Measurements from ENCODE around the gene GNB1. TPM values are rescaled to one million over a fixed set of nuclear protein-coding genes. Genes with fewer than 3 reads are reported as not detected.

GNB1 gene
- total and polyA plus RNA-seq, 2 experiments from 2014 or later, result 134 to 175 TPM

- H3K9me3 ChIP-seq (ENCODE audit: low read depth), result no peaks in the 10 kb centered on the region
- no peaks in the 10 kb centered on the region for H3K36me3 ChIP-seq (replicated peaks; ENCODE audit: insufficient read depth, low read depth)
- H3K4me1 ChIP-seq (ENCODE audit: insufficient read depth), result peaks cover 10% of the 10 kb centered on the region
- H3K27ac ChIP-seq, result no peak overlapping the region
- no peak for DNase-seq (ENCODE audit: low spot score)
- 96% methylated on average over 21 of the region's 21 CpGs for WGBS (ENCODE audit: low lambda C conversion rate, missing lambda C conversion rate)
- no peak for TF ChIP-seq EZH2 (IDR thresholded peaks at IDR 0.05; ENCODE audit: borderline replicate concordance)
- TF ChIP-seq EZH2phosphoT487 (IDR thresholded peaks at IDR 0.05; ENCODE audit: low read depth, severe bottlenecking, unreplicated experiment), result no peak
- no peak for TF ChIP-seq CTCF (IDR thresholded peaks at IDR 0.05; ENCODE audit: poor library complexity)
- no peaks in the 10 kb centered on the region for H3K27me3 ChIP-seq
- H2AFZ ChIP-seq, result no peak overlapping the region
- no peak overlapping the region for H3K4me3 ChIP-seq
- no peaks in the 10 kb centered on the region for H4K20me1 ChIP-seq (ENCODE audit: insufficient read depth, poor library complexity, severe bottlenecking)
- H3K4me2 ChIP-seq, result no peak overlapping the region
- no peaks in the 10 kb centered on the region for H3K79me2 ChIP-seq
- H3K9me2 ChIP-seq (replicated peaks; ENCODE audit: insufficient read depth), result no peaks in the 10 kb centered on the region
Observed at GRCh38 chr1:1924849-1925248, 34.0 kb upstream of the GNB1 start.

- Histone ChIP-seq H3K4me1 (ENCODE audit: insufficient read depth) (peaks cover 10% of the 10 kb centered on the region), H3K27me3 (no peaks in the 10 kb centered on the region), H3K9me3 (ENCODE audit: low read depth) (no peaks in the 10 kb centered on the region), H4K20me1 (ENCODE audit: insufficient read depth, poor library complexity, severe bottlenecking) (no peaks in the 10 kb centered on the region), H3K4me2 (no peak overlapping the region), H3K36me3 (replicated peaks; ENCODE audit: insufficient read depth, low read depth) (no peaks in the 10 kb centered on the region), H2AFZ (no peak overlapping the region), H3K4me3 (no peak overlapping the region), H3K27ac (no peak overlapping the region), H3K9me2 (replicated peaks; ENCODE audit: insufficient read depth) (no peaks in the 10 kb centered on the region), H3K79me2 (no peaks in the 10 kb centered on the region)
- TF ChIP-seq EZH2 (IDR thresholded peaks at IDR 0.05; ENCODE audit: borderline replicate concordance) (no peak), EZH2phosphoT487 (IDR thresholded peaks at IDR 0.05; ENCODE audit: low read depth, severe bottlenecking, unreplicated experiment) (no peak), CTCF (IDR thresholded peaks at IDR 0.05; ENCODE audit: poor library complexity) (no peak)
- 80% methylated on average over 15 of the region's 18 CpGs for WGBS (ENCODE audit: low lambda C conversion rate, missing lambda C conversion rate)
- DNase-seq (ENCODE audit: low spot score), result peak; percentile 5
Observed at GRCh38 chr1:1924386-1924785, 33.5 kb upstream of the GNB1 start.

GRCh38 chr1:1922956-1923833 lies 32.3 kb upstream of the GNB1 start:
- H4K20me1 ChIP-seq (ENCODE audit: insufficient read depth, poor library complexity, severe bottlenecking), result no peaks in the 10 kb centered on the region
- WGBS (ENCODE audit: low lambda C conversion rate, missing lambda C conversion rate), result 76% methylated on average over 29 of the region's 29 CpGs
- H3K4me2 ChIP-seq, result peak overlapping the region; percentile 57
- no peaks in the 10 kb centered on the region for H3K36me3 ChIP-seq (replicated peaks; ENCODE audit: insufficient read depth, low read depth)
- DNase-seq (ENCODE audit: low spot score), result peak; percentile 73
- no peaks in the 10 kb centered on the region for H3K9me3 ChIP-seq (ENCODE audit: low read depth)
- H2AFZ ChIP-seq, result no peak overlapping the region
- peak overlapping the region; percentile 79 for H3K27ac ChIP-seq
- H3K27me3 ChIP-seq, result no peaks in the 10 kb centered on the region
- peaks cover 16% of the 10 kb centered on the region for H3K4me1 ChIP-seq (ENCODE audit: insufficient read depth)
- TF ChIP-seq EZH2phosphoT487 (IDR thresholded peaks at IDR 0.05; ENCODE audit: low read depth, severe bottlenecking, unreplicated experiment), result no peak
- TF ChIP-seq CTCF (IDR thresholded peaks at IDR 0.05; ENCODE audit: poor library complexity), result no peak
- no peak for TF ChIP-seq EZH2 (IDR thresholded peaks at IDR 0.05; ENCODE audit: borderline replicate concordance)
- H3K4me3 ChIP-seq, result no peak overlapping the region
- no peaks in the 10 kb centered on the region for H3K79me2 ChIP-seq
- no peaks in the 10 kb centered on the region for H3K9me2 ChIP-seq (replicated peaks; ENCODE audit: insufficient read depth)
